ENCODE data around the gene TXNDC11. TPM values are rescaled to one million over a fixed set of nuclear protein-coding genes. Genes with fewer than 3 reads are reported as not detected.
A peak's percentile ranks its signal among the peaks of the same experiment; 100 is the strongest.

TXNDC11 gene
- polyA plus RNA-seq, 1 donor (not counting 4 experiments of a cell fraction or from before 2014, with no cell fraction given) = 35.9 TPM

GRCh38 chr16:11699234-11699894 lies 43.3 kb downstream of the TXNDC11 start:
- Histone ChIP-seq H3K9me1 (ENCODE audit: control insufficient read depth, extremely low read depth, insufficient read depth, low read length) (no peaks in the 10 kb centered on the region), H3K27ac (ENCODE audit: control insufficient read depth, insufficient read depth, low read length) (no peak overlapping the region), H2AFZ (ENCODE audit: control insufficient read depth, low read length) (no peak overlapping the region), H3K36me3 (ENCODE audit: control insufficient read depth in 2 of 2, extremely low read depth in 1 of 2, insufficient read depth in 2 of 2, low read length in 2 of 2) (peaks cover 26 to 57% of the 10 kb centered on the region in 2 experiments), H4K20me1 (ENCODE audit: control insufficient read depth, extremely low read depth, insufficient read depth, low read length) (peaks cover 3% of the 10 kb centered on the region), H3K9ac (ENCODE audit: control insufficient read depth, extremely low read depth, insufficient read depth, low read length) (no peak overlapping the region), H3K4me3 (ENCODE audit: control insufficient read depth in 2 of 3, extremely low read depth in 1 of 3, insufficient read depth in 2 of 3, low read depth in 1 of 3, low read length in 3 of 3) (no peak overlapping the region), H3K79me2 (ENCODE audit: control insufficient read depth, insufficient read depth, low read length) (peaks cover 14% of the 10 kb centered on the region), H3K4me2 (ENCODE audit: control insufficient read depth, extremely low read depth, insufficient read depth, low read depth, low read length) (no peak overlapping the region), H3K9me3 (ENCODE audit: control insufficient read depth, low read depth, low read length) (no peaks in the 10 kb centered on the region), H3K4me1 (ENCODE audit: control insufficient read depth, extremely low read depth, insufficient read depth, low read length) (no peaks in the 10 kb centered on the region), H3K27me3 (ENCODE audit: control insufficient read depth, extremely low read depth, insufficient read depth, low read length) (no peaks in the 10 kb centered on the region)
- TF ChIP-seq CTCF (optimal IDR thresholded peaks at IDR 0.05 in 1 of 3, IDR thresholded peaks at IDR 0.05 in 1 of 3, conservative IDR thresholded peaks at IDR 0.05 in 1 of 3; ENCODE audit: extremely low read depth in 1 of 3, insufficient read depth in 2 of 3, low read length in 3 of 3) (no peak), EZH2 (IDR thresholded peaks at IDR 0.05; ENCODE audit: low read length) (no peak)
- dilution Hi-C loops (cut with MboI; ENCODE audit: extremely low pct_ligation_motif_present, low sequenced_read_pairs) = no loop called here
- DNase-seq (ENCODE audit: low read depth, low spot score) (no peak), FAIRE-seq (no peak)

- DNase-seq (ENCODE audit: low read depth, low spot score) (no peak), FAIRE-seq (no peak)
- TF ChIP-seq CTCF (optimal IDR thresholded peaks at IDR 0.05 in 1 of 3, IDR thresholded peaks at IDR 0.05 in 1 of 3, conservative IDR thresholded peaks at IDR 0.05 in 1 of 3; ENCODE audit: extremely low read depth in 1 of 3, insufficient read depth in 2 of 3, low read length in 3 of 3) = peak in 2 of 3 experiments; percentile 28 to 41
- no peak for TF ChIP-seq EZH2 (IDR thresholded peaks at IDR 0.05; ENCODE audit: low read length)
- Histone ChIP-seq H3K27me3 (ENCODE audit: control insufficient read depth, extremely low read depth, insufficient read depth, low read length) (no peaks in the 10 kb centered on the region), H3K9ac (ENCODE audit: control insufficient read depth, extremely low read depth, insufficient read depth, low read length) (no peak overlapping the region), H2AFZ (ENCODE audit: control insufficient read depth, low read length) (no peak overlapping the region), H4K20me1 (ENCODE audit: control insufficient read depth, extremely low read depth, insufficient read depth, low read length) (peaks cover 3% of the 10 kb centered on the region), H3K4me3 (ENCODE audit: control insufficient read depth in 2 of 3, extremely low read depth in 1 of 3, insufficient read depth in 2 of 3, low read depth in 1 of 3, low read length in 3 of 3) (no peak overlapping the region), H3K79me2 (ENCODE audit: control insufficient read depth, insufficient read depth, low read length) (peaks cover 14% of the 10 kb centered on the region), H3K4me2 (ENCODE audit: control insufficient read depth, extremely low read depth, insufficient read depth, low read depth, low read length) (no peak overlapping the region), H3K36me3 (ENCODE audit: control insufficient read depth in 2 of 2, extremely low read depth in 1 of 2, insufficient read depth in 2 of 2, low read length in 2 of 2) (peaks cover 26 to 58% of the 10 kb centered on the region in 2 experiments), H3K4me1 (ENCODE audit: control insufficient read depth, extremely low read depth, insufficient read depth, low read length) (no peaks in the 10 kb centered on the region), H3K9me1 (ENCODE audit: control insufficient read depth, extremely low read depth, insufficient read depth, low read length) (no peaks in the 10 kb centered on the region), H3K27ac (ENCODE audit: control insufficient read depth, insufficient read depth, low read length) (no peak overlapping the region), H3K9me3 (ENCODE audit: control insufficient read depth, low read depth, low read length) (no peaks in the 10 kb centered on the region)
- dilution Hi-C loops (cut with MboI; ENCODE audit: extremely low pct_ligation_motif_present, low sequenced_read_pairs) = no loop called here
Observed at GRCh38 chr16:11698271-11698689, 44.4 kb downstream of the TXNDC11 start.
